ENCODE results near the gene SBNO2.
A peak's percentile ranks its signal among the peaks of the same experiment; 100 is the strongest.
"Not testable (repeated sequence)": the region's sequence is repeated elsewhere in the genome, so short reads cannot be mapped to it uniquely, and the experiment has no call there.

Gene SBNO2

DNA sequence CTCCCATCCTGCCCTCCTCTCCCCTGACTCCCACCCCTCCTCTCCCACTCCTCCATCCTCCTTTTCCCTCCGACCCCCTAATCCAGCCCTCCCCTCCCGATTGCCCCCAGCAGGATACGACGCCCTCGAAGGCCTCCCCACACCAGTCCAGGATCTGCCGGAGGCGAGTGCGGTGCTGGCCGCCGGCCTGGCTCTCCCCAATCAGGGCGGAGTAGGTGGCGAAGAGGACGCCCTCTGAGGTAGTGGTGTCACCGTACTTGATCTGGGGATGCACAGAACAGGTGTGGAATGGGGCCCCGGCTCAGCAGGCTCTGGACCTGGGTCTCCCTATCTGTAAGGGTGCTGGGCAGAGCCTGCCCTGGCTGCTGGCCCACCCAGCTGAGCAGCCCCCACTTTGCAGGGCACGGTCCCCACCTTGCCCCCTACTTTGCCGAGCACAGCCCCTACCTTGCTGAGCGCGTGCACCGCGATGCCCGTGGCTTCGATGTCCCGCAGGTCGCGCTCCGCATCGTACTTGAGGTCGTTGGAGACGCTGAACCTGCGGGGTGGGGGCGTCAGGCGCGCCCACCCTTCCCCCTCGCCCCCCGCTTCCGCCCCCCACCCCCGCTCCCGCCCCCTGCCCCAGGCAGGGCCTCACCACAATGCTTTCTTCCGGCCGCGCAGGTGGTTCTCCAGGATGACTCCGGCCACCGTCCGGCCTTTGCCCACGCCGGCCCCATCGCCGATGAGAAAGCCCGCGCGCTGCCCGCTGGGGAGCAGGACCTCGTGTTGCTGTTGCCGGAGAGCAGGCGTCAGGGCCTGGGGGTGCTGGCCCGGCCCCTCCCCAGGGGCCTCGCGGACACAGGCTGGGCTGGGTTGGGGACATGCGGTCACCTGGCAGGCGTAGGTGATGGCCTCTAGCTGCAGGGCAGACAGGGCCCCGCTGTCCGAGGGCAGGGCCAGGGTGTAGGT, 51.8 kb downstream of the SBNO2 start:
- Histone ChIP-seq H3K27me3 (ENCODE audit: control insufficient read depth, insufficient read depth, low read length) (no peaks in the 10 kb centered on the region), H3K4me1 (ENCODE audit: control insufficient read depth, insufficient read depth, low read length) (no peaks in the 10 kb centered on the region), H3K9ac (ENCODE audit: low read length) (no peak overlapping the region), H3K4me3 (ENCODE audit: low read length) (no peak overlapping the region), H3K27ac (ENCODE audit: low read depth, low read length) (no peak overlapping the region), H3K36me3 (ENCODE audit: control insufficient read depth, insufficient read depth, low read length) (peaks cover 55% of the 10 kb centered on the region)

DNA sequence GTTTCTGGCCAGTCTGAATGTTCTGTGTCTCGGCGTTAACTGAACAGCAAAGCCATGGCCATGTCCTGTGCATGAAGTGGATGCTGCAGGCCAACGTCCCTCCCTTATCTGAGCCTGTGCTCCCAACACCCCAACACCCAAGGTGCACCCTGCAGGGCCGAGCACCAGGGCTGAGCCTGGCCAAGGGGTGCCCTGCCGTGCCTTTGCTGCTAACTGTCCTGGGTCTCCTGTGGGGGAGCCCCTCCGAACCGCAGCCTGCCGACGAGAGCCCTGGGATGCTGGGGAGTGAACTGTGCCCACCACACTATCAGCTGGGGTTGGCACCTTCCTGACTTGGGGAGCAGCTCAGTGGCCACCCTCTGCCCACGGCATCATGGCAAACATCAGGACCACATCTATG, 52.7 kb downstream of the SBNO2 start:
- no peaks in the 10 kb centered on the region for H3K27me3 ChIP-seq (ENCODE audit: control insufficient read depth, insufficient read depth, low read length)
- no peak overlapping the region for H3K4me3 ChIP-seq (ENCODE audit: low read length)
- no peak overlapping the region for H3K9ac ChIP-seq (ENCODE audit: low read length)
- peaks cover 61% of the 10 kb centered on the region for H3K36me3 ChIP-seq (ENCODE audit: control insufficient read depth, insufficient read depth, low read length)
- no peaks in the 10 kb centered on the region for H3K4me1 ChIP-seq (ENCODE audit: control insufficient read depth, insufficient read depth, low read length)
- no peak overlapping the region for H3K27ac ChIP-seq (ENCODE audit: low read depth, low read length)

DNA sequence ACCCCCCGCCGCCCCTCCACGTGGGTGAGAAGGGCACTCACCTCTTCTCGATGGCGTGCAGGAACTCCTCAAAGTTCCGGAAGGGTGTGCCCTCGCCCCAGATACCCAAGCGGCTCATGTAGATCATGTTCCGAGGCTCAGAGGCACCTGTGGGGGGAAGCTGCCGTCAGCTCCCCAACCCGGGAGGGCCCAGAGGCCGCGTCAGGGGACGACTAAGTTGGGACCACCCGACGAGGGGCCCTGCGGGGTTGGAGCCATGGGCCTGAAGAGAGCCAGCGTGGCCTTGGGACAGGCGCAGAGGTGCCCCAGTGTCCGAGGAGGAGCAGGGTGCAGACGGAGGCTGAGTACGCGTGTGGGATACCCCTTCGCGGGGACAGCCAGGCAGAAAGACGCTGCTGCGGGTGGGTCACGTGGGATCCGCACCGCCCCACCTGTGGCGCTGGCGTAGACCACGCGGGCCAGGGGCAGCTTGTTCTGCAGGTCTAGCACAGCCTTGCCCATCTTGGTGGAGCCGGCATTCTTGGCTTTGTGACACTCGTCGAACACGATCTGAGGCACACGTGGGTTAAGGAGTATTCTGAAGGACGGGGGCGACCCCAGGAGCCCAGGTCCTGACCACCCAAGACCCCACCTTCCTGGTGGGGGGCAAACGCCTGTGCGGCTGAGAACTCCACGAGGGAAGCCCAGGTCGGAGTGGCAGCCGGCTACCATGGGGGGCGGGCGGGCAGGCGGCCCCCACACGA, 54.4 kb downstream of the SBNO2 start:
- Histone ChIP-seq H3K27ac (ENCODE audit: low read depth, low read length) (no peak overlapping the region), H3K9ac (ENCODE audit: low read length) (no peak overlapping the region), H3K36me3 (ENCODE audit: control insufficient read depth, insufficient read depth, low read length) (peaks cover 58% of the 10 kb centered on the region), H3K27me3 (ENCODE audit: control insufficient read depth, insufficient read depth, low read length) (no peaks in the 10 kb centered on the region), H3K4me3 (ENCODE audit: low read length) (no peak overlapping the region), H3K4me1 (ENCODE audit: control insufficient read depth, insufficient read depth, low read length) (no peaks in the 10 kb centered on the region)

- H3K36me3 ChIP-seq (ENCODE audit: control insufficient read depth, insufficient read depth, low read length) = peaks cover 54% of the 10 kb centered on the region
- H3K9ac ChIP-seq (ENCODE audit: low read length) = no peak overlapping the region
- no peaks in the 10 kb centered on the region for H3K4me1 ChIP-seq (ENCODE audit: control insufficient read depth, insufficient read depth, low read length)
- H3K4me3 ChIP-seq (ENCODE audit: low read length) = no peak overlapping the region
- H3K27ac ChIP-seq (ENCODE audit: low read depth, low read length) = no peak overlapping the region
- H3K27me3 ChIP-seq (ENCODE audit: control insufficient read depth, insufficient read depth, low read length) = no peaks in the 10 kb centered on the region
Observed at GRCh38 chr19:1118999-1119398, 55.1 kb downstream of the SBNO2 start.

- Histone ChIP-seq H3K27me3 (ENCODE audit: control insufficient read depth, insufficient read depth, low read length) (no peaks in the 10 kb centered on the region), H3K36me3 (ENCODE audit: control insufficient read depth, insufficient read depth, low read length) (peaks cover 43% of the 10 kb centered on the region), H3K4me3 (ENCODE audit: low read length) (no peak overlapping the region), H3K4me1 (ENCODE audit: control insufficient read depth, insufficient read depth, low read length) (peaks cover 10% of the 10 kb centered on the region), H3K9ac (ENCODE audit: low read length) (no peak overlapping the region), H3K27ac (ENCODE audit: low read depth, low read length) (no peak overlapping the region)
Observed at GRCh38 chr19:1117654-1118053, 56.4 kb downstream of the SBNO2 start.

DNA sequence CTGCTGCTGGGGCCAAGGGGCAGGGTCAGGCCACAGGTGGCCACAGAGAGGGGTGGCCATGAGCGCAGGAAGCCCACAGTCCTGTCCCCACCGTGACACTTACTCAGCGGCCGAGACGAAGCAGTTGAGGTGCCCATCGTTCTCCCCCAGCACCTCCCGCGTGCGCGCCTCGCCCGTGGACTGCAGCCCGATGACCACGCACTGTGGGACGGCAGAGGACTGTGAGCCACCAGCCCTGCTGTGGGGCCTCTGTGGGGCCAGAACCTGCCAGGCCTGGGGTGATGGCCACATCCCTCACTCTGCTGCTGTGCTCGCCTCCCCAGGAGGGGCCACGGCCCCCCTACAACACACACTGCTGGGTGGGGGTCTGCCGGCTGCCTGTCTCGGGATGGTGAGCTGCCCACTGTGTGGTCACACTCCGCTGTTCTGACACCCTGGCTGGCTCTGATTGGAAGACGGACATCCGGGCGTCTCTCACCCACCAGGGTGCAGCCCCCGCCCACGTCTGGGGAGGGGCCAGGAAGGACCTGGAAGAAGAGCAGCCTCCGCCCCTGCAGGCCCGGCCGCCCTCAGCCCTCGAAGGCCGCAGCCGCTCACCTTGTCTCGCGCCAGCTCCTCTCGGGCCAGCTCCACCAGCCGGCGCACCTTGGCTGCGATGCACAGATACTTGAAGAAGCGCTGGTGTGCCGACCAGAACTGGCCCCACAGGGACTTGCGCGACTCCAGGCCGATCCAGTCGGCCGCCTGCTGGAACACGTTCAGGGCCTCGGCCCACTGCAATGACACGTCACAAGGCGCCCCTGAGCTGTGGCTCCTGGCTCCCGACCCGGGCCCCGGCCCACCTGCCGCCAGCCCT, 57.1 kb downstream of the SBNO2 start:
- Histone ChIP-seq H3K4me3 (ENCODE audit: low read length) (no peak overlapping the region), H3K4me1 (ENCODE audit: control insufficient read depth, insufficient read depth, low read length) (peaks cover 13% of the 10 kb centered on the region), H3K36me3 (ENCODE audit: control insufficient read depth, insufficient read depth, low read length) (peaks cover 39% of the 10 kb centered on the region), H3K9ac (ENCODE audit: low read length) (no peak overlapping the region), H3K27ac (ENCODE audit: low read depth, low read length) (no peak overlapping the region), H3K27me3 (ENCODE audit: control insufficient read depth, insufficient read depth, low read length) (no peaks in the 10 kb centered on the region)

GRCh38 chr19:1115646-1116420, 58.2 kb downstream of the SBNO2 start:
- Histone ChIP-seq H3K36me3 (ENCODE audit: control insufficient read depth, insufficient read depth, low read length) (peaks cover 29% of the 10 kb centered on the region), H3K27me3 (ENCODE audit: control insufficient read depth, insufficient read depth, low read length) (no peaks in the 10 kb centered on the region), H3K4me3 (ENCODE audit: low read length) (no peak overlapping the region), H3K27ac (ENCODE audit: low read depth, low read length) (no peak overlapping the region), H3K9ac (ENCODE audit: low read length) (no peak overlapping the region), H3K4me1 (ENCODE audit: control insufficient read depth, insufficient read depth, low read length) (peaks cover 13% of the 10 kb centered on the region)

DNA sequence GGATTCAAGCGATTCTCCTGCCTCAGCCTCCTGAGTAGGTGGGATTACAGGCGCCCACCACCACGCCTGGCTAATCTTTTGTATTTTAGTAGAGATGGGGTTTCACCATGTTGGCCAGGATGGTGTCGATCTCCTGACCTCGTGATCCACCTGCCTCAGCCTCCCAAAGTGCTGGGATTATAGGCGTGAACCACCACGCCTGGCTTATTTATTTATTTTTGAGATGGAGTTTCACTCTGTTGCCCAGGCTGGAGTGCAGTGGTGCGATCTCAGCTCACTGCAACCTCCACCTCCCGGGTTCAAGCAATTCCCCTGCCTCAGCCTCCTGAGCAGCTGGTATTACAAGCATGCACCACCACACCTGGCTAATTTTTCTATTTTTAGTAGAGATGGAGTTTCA, 59.3 kb downstream of the SBNO2 start:
- not testable (repeated sequence) for H3K4me3 ChIP-seq (ENCODE audit: low read length); H3K27ac ChIP-seq (ENCODE audit: low read depth, low read length); H3K9ac ChIP-seq (ENCODE audit: low read length); H3K27me3 ChIP-seq (ENCODE audit: control insufficient read depth, insufficient read depth, low read length)
- H3K36me3 ChIP-seq (ENCODE audit: control insufficient read depth, insufficient read depth, low read length) = peaks cover 27% of the 10 kb centered on the region
- H3K4me1 ChIP-seq (ENCODE audit: control insufficient read depth, insufficient read depth, low read length) = peaks cover 13% of the 10 kb centered on the region

DNA sequence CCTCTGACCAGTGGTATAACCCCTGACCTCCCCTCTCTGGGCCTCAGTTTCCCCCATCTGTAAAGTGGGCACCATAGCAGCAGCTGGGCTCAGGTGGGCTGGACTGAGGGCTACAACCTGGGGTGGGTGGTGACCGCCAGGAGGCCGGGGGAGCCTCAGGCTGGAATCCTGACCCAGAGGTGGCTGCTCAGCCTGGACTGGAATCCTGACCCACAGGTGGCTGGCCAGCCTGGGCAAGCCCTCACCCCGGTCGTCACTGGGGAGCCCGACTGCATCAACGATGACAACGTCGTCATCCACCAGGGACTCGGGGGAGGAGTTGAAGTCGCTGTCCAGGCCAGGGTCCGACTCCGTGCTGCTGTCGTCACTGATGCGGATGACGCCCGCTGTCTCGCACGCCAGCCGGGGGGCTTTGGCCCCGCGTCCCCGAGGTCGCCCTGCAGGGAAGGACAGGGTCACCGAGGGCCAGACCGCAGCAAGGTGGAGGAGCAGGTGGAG, 60.0 kb downstream of the SBNO2 start:
- Histone ChIP-seq H3K27me3 (ENCODE audit: control insufficient read depth, insufficient read depth, low read length) (no peaks in the 10 kb centered on the region), H3K27ac (ENCODE audit: low read depth, low read length) (peak overlapping the region; percentile 81), H3K4me1 (ENCODE audit: control insufficient read depth, insufficient read depth, low read length) (peaks cover 13% of the 10 kb centered on the region), H3K9ac (ENCODE audit: low read length) (no peak overlapping the region), H3K4me3 (ENCODE audit: low read length) (no peak overlapping the region), H3K36me3 (ENCODE audit: control insufficient read depth, insufficient read depth, low read length) (peaks cover 25% of the 10 kb centered on the region)

GRCh38 chr19:1113030-1113985, 60.8 kb downstream of the SBNO2 start:
- H3K4me3 ChIP-seq (ENCODE audit: low read length) = peak overlapping the region; percentile 27
- peaks cover 21% of the 10 kb centered on the region for H3K36me3 ChIP-seq (ENCODE audit: control insufficient read depth, insufficient read depth, low read length)
- no peaks in the 10 kb centered on the region for H3K27me3 ChIP-seq (ENCODE audit: control insufficient read depth, insufficient read depth, low read length)
- H3K4me1 ChIP-seq (ENCODE audit: control insufficient read depth, insufficient read depth, low read length) = peaks cover 13% of the 10 kb centered on the region
- peak overlapping the region; percentile 81 for H3K27ac ChIP-seq (ENCODE audit: low read depth, low read length)
- H3K9ac ChIP-seq (ENCODE audit: low read length) = peak overlapping the region; percentile 10

Data from rectal smooth muscle tissue (tissue), 1 donor.